ENCODE results near the gene LIPI. TPM values are rescaled to one million over a fixed set of nuclear protein-coding genes. Genes with fewer than 3 reads are reported as not detected.
"Not testable (repeated sequence)": the region's sequence is repeated elsewhere in the genome, so short reads cannot be mapped to it uniquely, and the experiment has no call there.

LIPI gene
- total and polyA plus RNA-seq, 7 donors = not detected

DNA sequence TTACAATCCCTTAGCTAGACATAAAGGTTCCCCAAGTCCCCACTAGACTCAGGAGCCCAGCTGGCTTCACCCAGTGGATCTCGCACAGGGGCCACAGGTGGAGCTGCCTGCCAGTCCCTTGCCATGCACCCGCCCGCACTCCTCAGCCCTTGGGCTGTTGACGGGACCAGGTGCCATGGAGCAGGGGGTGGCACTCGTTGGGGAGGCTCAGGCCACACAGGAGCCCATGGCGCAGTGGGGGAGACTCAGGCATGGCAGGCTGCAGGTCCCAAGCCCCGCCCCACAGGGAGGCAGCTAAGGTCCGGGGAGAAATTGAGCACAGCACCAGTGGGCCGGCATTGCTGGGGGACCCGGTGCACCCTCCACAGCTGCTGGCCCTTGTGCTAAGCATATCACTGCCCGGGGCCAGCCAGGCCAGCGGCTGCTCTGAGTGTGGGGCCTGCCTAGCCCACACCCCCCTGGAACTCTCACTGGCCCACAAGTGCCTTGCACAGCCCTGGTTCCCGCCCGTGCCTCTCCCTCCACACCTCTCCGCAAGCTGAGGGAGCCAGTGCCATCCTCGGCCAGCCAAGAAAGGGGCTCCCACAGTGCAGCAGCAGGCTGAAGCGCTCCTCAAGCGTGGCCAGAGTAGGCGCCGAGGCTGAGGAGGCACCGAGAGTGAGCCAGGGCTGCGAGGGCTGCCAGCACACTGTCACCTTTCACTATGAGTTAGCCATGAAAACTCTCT is 117.8 kb downstream of the LIPI start:
- Histone ChIP-seq H3K36me3 (peaks cover 0 to 23% (median 4%) of the 10 kb centered on the region in 4 donors), H3K27me3 (no peaks in the 10 kb centered on the region), H3K4me1 (peaks cover 0 to 5% (median 0%) of the 10 kb centered on the region in 4 donors), H3K27ac (no peak overlapping the region), H3K4me3 (no peak overlapping the region), H3K9me3 (peaks cover 0 to 3% (median 0%) of the 10 kb centered on the region in 4 donors)
- TF ChIP-seq POLR2A (IDR thresholded peaks at IDR 0.05) (no peak), EP300 (IDR thresholded peaks at IDR 0.05) (no peak), POLR2AphosphoS5 (IDR thresholded peaks at IDR 0.05) (no peak)
- TF ChIP-seq, protein P1, sequence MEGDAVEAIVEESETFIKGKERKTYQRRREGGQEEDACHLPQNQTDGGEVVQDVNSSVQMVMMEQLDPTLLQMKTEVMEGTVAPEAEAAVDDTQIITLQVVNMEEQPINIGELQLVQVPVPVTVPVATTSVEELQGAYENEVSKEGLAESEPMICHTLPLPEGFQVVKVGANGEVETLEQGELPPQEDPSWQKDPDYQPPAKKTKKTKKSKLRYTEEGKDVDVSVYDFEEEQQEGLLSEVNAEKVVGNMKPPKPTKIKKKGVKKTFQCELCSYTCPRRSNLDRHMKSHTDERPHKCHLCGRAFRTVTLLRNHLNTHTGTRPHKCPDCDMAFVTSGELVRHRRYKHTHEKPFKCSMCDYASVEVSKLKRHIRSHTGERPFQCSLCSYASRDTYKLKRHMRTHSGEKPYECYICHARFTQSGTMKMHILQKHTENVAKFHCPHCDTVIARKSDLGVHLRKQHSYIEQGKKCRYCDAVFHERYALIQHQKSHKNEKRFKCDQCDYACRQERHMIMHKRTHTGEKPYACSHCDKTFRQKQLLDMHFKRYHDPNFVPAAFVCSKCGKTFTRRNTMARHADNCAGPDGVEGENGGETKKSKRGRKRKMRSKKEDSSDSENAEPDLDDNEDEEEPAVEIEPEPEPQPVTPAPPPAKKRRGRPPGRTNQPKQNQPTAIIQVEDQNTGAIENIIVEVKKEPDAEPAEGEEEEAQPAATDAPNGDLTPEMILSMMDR (IDR thresholded peaks at IDR 0.05) = no peak
- intact Hi-C loops (cut with DNase I) = no loop called here
- 82 to 85% methylated on average over 22 of the region's 22 CpGs for WGBS, 2 donors
- DNase-seq = peak; percentile 63

GRCh38 chr21:14090184-14090583 is 120.6 kb downstream of the LIPI start:
- peak; percentile 61 for DNase-seq
- not testable (repeated sequence) for H3K9me3 ChIP-seq

GRCh38 chr21:14088391-14088790 is 122.4 kb downstream of the LIPI start:
- DNase-seq = peak; percentile 60
- Histone ChIP-seq H3K4me1 (peaks cover 0 to 5% (median 0%) of the 10 kb centered on the region in 4 donors), H3K36me3 (peaks cover 0 to 47% (median 10%) of the 10 kb centered on the region in 4 donors), H3K27me3 (no peaks in the 10 kb centered on the region), H3K9me3 (peaks cover 0 to 5% (median 2%) of the 10 kb centered on the region in 4 donors), H3K27ac (no peak overlapping the region), H3K4me3 (no peak overlapping the region)
- TF ChIP-seq POLR2A (IDR thresholded peaks at IDR 0.05) (no peak), EP300 (IDR thresholded peaks at IDR 0.05) (no peak), POLR2AphosphoS5 (IDR thresholded peaks at IDR 0.05) (no peak)
- TF ChIP-seq, protein P1 (IDR thresholded peaks at IDR 0.05) = no peak
- intact Hi-C loops (cut with DNase I) = no loop called here
- 91 to 94% methylated on average over 6 of the region's 6 CpGs for WGBS, 2 donors

More at GRCh38 chr21:14090184-14090583, 120.6 kb downstream of the LIPI start:
- H3K4me3 ChIP-seq; H3K27me3 ChIP-seq; H3K4me1 ChIP-seq; intact Hi-C loops (cut with DNase I): not testable (repeated sequence)
- peaks cover 0 to 30% (median 3%) of the 10 kb centered on the region in 4 donors for H3K36me3 ChIP-seq
- peak overlapping the region in 3 of 4 donors; percentile 6 to 28 (median 25) for H3K27ac ChIP-seq

DNA sequence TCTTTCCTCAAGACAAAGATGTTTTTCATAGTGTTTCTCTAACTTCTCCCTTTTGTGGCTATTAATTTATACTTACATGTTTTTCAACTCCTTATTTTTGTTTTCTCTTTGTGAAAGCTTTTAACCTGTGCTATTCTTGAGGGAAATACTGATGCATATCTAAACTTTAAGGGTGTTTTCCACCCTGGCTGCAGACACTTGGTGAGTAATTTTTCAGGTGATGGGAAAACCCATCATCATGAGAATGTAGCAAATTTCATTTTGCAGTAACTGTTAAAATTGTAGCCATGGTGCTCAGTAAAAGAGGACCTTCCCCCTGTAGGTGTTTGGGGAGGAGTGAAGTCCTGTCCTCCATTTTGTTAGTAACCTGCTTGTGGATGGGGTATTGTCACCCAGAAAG is 124.2 kb downstream of the LIPI start:
- H3K27me3 ChIP-seq = no peaks in the 10 kb centered on the region
- peaks cover 0 to 39% (median 10%) of the 10 kb centered on the region in 4 donors for H3K36me3 ChIP-seq
- no peak overlapping the region for H3K4me3 ChIP-seq
- peaks cover 0 to 5% (median 0%) of the 10 kb centered on the region in 4 donors for H3K4me1 ChIP-seq
- DNase-seq = no peak
- no peak overlapping the region for H3K27ac ChIP-seq
- intact Hi-C loops (cut with DNase I) = no loop called here
- peaks cover 0 to 5% (median 2%) of the 10 kb centered on the region in 4 donors for H3K9me3 ChIP-seq
- no peak for TF ChIP-seq POLR2A (IDR thresholded peaks at IDR 0.05)
- no peak for TF ChIP-seq POLR2AphosphoS5 (IDR thresholded peaks at IDR 0.05)
- TF ChIP-seq, protein P1 (IDR thresholded peaks at IDR 0.05) = no peak
- TF ChIP-seq EP300 (IDR thresholded peaks at IDR 0.05) = no peak

DNA sequence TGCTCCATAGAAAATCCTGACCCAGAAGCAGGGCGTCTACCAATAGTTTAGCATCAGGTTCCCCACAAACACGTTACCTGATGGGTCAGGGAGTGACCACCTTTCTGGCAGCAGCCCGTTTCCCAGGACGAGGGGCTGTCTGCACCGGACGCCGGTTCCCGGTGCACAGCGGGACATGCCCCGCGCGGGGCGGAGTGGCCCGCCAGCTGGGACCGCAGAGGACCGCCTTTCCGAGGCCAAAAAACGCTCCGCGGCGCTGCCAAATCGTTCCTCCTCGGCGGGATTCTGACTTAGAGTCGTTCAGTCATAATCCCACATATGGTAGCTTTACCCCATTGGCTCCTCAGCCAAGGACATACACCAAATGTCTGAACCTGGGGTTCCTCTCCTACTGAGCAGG is 126.1 kb downstream of the LIPI start:
- no peak overlapping the region for H3K27ac ChIP-seq
- peak; percentile 41 for DNase-seq
- peaks cover 0 to 39% (median 9%) of the 10 kb centered on the region in 4 donors for H3K36me3 ChIP-seq
- H3K4me3 ChIP-seq = no peak overlapping the region
- no peaks in the 10 kb centered on the region for H3K27me3 ChIP-seq
- H3K9me3 ChIP-seq = peaks cover 0 to 5% (median 0%) of the 10 kb centered on the region in 4 donors
- WGBS, 2 donors = 94 to 98% methylated on average over 25 of the region's 25 CpGs
- no peaks in the 10 kb centered on the region for H3K4me1 ChIP-seq
- intact Hi-C loops (cut with DNase I) = no loop called here
- TF ChIP-seq, protein P1 (IDR thresholded peaks at IDR 0.05) = no peak
- TF ChIP-seq EP300 (IDR thresholded peaks at IDR 0.05) = no peak
- no peak for TF ChIP-seq POLR2A (IDR thresholded peaks at IDR 0.05)
- no peak for TF ChIP-seq POLR2AphosphoS5 (IDR thresholded peaks at IDR 0.05)
